Keratinocyte (primary cell): ENCODE data around the gene EWSR1. TPM values are rescaled to one million over a fixed set of nuclear protein-coding genes. Genes with fewer than 3 reads are reported as not detected.

Experiments
- DNase-seq: peaks from one replicate; pipeline ENCODE4 v3.0.0-alpha.2; 2011; ENCODE audit warnings: low read depth, missing footprints, low spot score
- FAIRE-seq: peaks from 2 replicates; lab custom pipeline; 2011; peaks lifted over from hg19 to GRCh38; lab: Jason Lieb, UNC
- H2AFZ ChIP-seq: 2 replicates; pipeline ENCODE4 v1.6.0; 2012; ENCODE audit warnings: low read length, control low read depth, inconsistent platforms; ENCODE audit not compliant: control insufficient read depth
- H3K27ac ChIP-seq: 2 replicates; pipeline ENCODE4 v1.5.1; 2011; ENCODE audit warnings: low read length; ENCODE audit not compliant: control insufficient read depth, insufficient read depth
- H3K27me3 ChIP-seq: 3 replicates; pipeline ENCODE4 v1.6.0; 2011; ENCODE audit warnings: low read length; ENCODE audit not compliant: control insufficient read depth, insufficient read depth; ENCODE audit errors: extremely low read depth
- H3K36me3 ChIP-seq, 2 experiments: 2 replicates in 1 of 2; 3 replicates in 1 of 2; pipeline ENCODE4 v1.5.1; 2011; ENCODE audit warnings: low read length in 2 of 2, mild to moderate bottlenecking in 1 of 2; ENCODE audit not compliant: control insufficient read depth in 2 of 2, insufficient read depth in 2 of 2; ENCODE audit errors: extremely low read depth in 1 of 2
- H3K4me1 ChIP-seq: 3 replicates; pipeline ENCODE4 v1.5.1; 2011; ENCODE audit warnings: low read length; ENCODE audit not compliant: control insufficient read depth, insufficient read depth; ENCODE audit errors: extremely low read depth
- H3K4me2 ChIP-seq: 3 replicates; pipeline ENCODE4 v1.6.0; 2011; ENCODE audit warnings: low read depth, low read length; ENCODE audit not compliant: control insufficient read depth, insufficient read depth; ENCODE audit errors: extremely low read depth
- H3K4me3 ChIP-seq, 3 experiments: fragments of 200-600 bp in 1 of 3; sonication (generic) in 1 of 3; 2 replicates in 2 of 3; 3 replicates in 1 of 3; pipeline ENCODE4 v1.5.1; 2011 to 2016; ENCODE audit warnings: low read length in 3 of 3, mild to moderate bottlenecking in 3 of 3, control low read depth in 2 of 3, inconsistent platforms in 1 of 3, low read depth in 1 of 3, mixed read lengths in 1 of 3, mixed run types in 1 of 3, moderate library complexity in 1 of 3; ENCODE audit not compliant: control insufficient read depth in 2 of 3, insufficient read depth in 2 of 3; ENCODE audit errors: extremely low read depth in 1 of 3
- H3K79me2 ChIP-seq: 2 replicates; pipeline ENCODE4 v1.6.0; 2012; ENCODE audit warnings: low read length; ENCODE audit not compliant: control insufficient read depth, insufficient read depth
- H3K9ac ChIP-seq: 3 replicates; pipeline ENCODE4 v1.6.0; 2011; ENCODE audit warnings: low read length; ENCODE audit not compliant: control insufficient read depth, insufficient read depth; ENCODE audit errors: extremely low read depth
- H3K9me1 ChIP-seq: 3 replicates; pipeline ENCODE4 v1.6.0; 2011; ENCODE audit warnings: low read length; ENCODE audit not compliant: control insufficient read depth, insufficient read depth; ENCODE audit errors: extremely low read depth
- H3K9me3 ChIP-seq: 2 replicates; pipeline ENCODE4 v1.5.1; 2012; ENCODE audit warnings: low read depth, low read length; ENCODE audit not compliant: control insufficient read depth
- H4K20me1 ChIP-seq: 3 replicates; pipeline ENCODE4 v1.6.0; 2011; ENCODE audit warnings: low read length; ENCODE audit not compliant: control insufficient read depth, insufficient read depth; ENCODE audit errors: extremely low read depth
- EZH2 ChIP-seq: IDR thresholded peaks from one replicate; pipeline ENCODE4 v1.6.1; 2012; ENCODE audit warnings: inconsistent platforms, mild to moderate bottlenecking, low read length, moderate library complexity
- dilution Hi-C: fragments of 300-500 bp; cut with MboI; formaldehyde crosslinking; loops from one replicate; pipeline ENCODE4 v1.7.0; 2020; ENCODE audit warnings: low sequenced_read_pairs; ENCODE audit not compliant: extremely low pct_ligation_motif_present
- polyA plus RNA-seq, 5 experiments: library from polyadenylated mRNA; depleted of rRNA in 3 of 5; stranded (reverse) in 3 of 5; stranded (forward) in 1 of 5; unstranded in 1 of 5; fragments of >200 nt; gene quantifications; 1 replicate in 1 of 5; 2 replicates in 3 of 5; 3 replicates in 1 of 5; pipeline versions ENCODE4 v1.2.1 to v1.2.3, GENCODE V29; 2011 to 2012; ENCODE audit warnings: missing spikeins in 2 of 5, low read depth in 1 of 5, low replicate concordance in 1 of 5
- TF ChIP-seq, protein P1 (sequence below), 3 experiments: IDR thresholded peaks in 1 of 3; conservative IDR thresholded peaks in 1 of 3; optimal IDR thresholded peaks in 1 of 3; 2 replicates in 2 of 3; 3 replicates in 1 of 3; pipeline versions ENCODE3 to v1.5.1; 2011; ENCODE audit warnings: low read length in 3 of 3, mild to moderate bottlenecking in 3 of 3, moderate library complexity in 2 of 3, control low read depth in 1 of 3, inconsistent platforms in 1 of 3; ENCODE audit not compliant: insufficient read depth in 2 of 3; ENCODE audit errors: extremely low read depth in 1 of 3

Gene EWSR1
- polyA plus RNA-seq, 1 donor (not counting 4 experiments of a cell fraction or from before 2014, with no cell fraction given): 245 TPM

DNA sequence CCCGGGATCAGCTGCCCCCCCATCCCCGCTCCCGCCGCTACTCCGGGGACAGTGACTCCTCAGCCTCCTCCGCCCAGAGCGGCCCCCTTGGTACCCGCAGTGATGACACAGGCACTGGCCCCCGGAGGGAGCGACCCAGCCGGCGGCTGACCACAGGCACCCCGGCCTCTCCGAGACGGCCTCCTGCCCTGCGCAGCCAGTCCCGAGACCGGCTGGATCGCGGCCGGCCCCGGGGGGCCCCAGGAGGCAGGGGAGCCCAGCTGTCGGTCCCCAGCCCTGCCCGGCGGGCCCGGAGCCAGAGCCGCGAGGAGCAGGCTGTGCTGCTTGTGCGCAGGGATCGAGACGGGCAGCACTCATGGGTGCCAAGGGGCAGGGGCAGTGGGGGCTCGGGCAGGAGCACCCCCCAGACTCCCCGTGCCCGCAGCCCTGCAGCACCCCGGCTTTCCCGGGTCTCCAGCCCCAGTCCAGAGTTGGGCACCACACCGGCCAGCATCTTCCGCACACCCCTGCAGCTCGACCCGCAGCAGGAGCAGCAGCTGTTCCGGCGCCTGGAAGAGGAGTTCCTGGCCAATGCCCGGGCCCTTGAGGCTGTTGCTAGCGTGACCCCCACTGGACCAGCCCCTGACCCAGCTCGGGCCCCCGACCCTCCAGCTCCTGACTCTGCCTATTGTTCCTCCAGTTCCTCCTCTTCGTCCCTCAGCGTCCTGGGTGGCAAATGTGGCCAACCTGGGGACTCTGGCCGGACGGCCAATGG is 43.6 kb downstream of the EWSR1 start:
- no peak for DNase-seq
- Histone ChIP-seq H3K4me2 (peak overlapping the region; percentile 29), H3K27ac (no peak overlapping the region), H3K4me3 (no peak overlapping the region), H4K20me1 (peaks cover 7% of the 10 kb centered on the region), H3K9me3 (no peaks in the 10 kb centered on the region), H3K4me1 (peaks cover 45% of the 10 kb centered on the region), H3K79me2 (peaks cover 24% of the 10 kb centered on the region), H2AFZ (no peak overlapping the region), H3K9ac (peak overlapping the region; percentile 47), H3K36me3 (peaks cover 5 to 20% of the 10 kb centered on the region in 2 experiments), H3K27me3 (peaks cover 36% of the 10 kb centered on the region), H3K9me1 (no peaks in the 10 kb centered on the region)
- dilution Hi-C loops: no loop called here
- TF ChIP-seq EZH2: no peak
- TF ChIP-seq, protein P1, sequence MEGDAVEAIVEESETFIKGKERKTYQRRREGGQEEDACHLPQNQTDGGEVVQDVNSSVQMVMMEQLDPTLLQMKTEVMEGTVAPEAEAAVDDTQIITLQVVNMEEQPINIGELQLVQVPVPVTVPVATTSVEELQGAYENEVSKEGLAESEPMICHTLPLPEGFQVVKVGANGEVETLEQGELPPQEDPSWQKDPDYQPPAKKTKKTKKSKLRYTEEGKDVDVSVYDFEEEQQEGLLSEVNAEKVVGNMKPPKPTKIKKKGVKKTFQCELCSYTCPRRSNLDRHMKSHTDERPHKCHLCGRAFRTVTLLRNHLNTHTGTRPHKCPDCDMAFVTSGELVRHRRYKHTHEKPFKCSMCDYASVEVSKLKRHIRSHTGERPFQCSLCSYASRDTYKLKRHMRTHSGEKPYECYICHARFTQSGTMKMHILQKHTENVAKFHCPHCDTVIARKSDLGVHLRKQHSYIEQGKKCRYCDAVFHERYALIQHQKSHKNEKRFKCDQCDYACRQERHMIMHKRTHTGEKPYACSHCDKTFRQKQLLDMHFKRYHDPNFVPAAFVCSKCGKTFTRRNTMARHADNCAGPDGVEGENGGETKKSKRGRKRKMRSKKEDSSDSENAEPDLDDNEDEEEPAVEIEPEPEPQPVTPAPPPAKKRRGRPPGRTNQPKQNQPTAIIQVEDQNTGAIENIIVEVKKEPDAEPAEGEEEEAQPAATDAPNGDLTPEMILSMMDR (optimal IDR thresholded peaks at IDR 0.05 in 1 of 3, IDR thresholded peaks at IDR 0.05 in 1 of 3, conservative IDR thresholded peaks at IDR 0.05 in 1 of 3; ENCODE audit: extremely low read depth in 1 of 3, insufficient read depth in 2 of 3, low read length in 3 of 3): no peak
- FAIRE-seq: no peak

DNA sequence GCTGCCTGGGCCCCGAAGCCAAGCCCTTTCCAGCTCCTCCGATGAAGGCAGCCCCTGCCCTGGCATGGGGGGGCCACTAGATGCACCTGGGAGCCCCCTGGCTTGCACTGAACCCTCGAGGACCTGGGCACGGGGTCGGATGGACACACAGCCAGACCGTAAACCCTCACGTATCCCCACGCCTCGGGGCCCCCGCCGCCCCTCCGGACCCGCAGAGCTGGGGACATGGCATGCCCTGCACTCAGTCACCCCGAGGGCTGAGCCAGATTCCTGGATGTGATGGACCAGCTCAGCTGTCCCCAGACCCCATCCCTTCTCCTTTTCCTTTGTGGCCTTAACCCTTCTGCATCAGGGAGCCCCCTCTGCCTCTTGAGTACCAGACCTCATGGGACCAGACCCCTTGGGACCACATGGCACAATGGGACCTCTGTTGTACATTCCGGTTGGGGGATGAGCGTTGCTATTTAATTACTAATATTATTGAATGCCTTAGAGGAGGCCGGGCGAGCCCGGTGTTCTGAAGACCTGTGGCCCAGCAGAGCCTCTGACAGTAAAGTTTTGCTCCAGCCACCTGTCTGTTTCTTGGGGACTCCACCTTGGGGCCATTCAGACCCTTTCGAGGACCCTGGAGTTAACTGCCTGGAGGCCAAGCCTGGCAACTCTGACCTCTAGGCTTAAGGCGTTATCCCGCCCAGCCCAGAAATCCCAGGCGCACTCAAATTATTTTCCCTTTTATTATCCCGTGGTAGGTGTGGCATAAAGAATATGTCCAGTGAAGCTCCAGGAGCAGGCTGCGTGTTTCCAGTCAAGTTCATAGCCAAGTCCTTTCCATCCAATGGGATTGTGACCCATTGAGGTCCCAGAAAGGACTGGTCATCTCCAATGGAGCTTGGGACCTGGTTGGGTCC is 44.4 kb downstream of the EWSR1 start:
- dilution Hi-C loops: no loop called here

More for the DNA sequence above, 44.4 kb downstream of the EWSR1 start:
- H4K20me1 ChIP-seq: peaks cover 7% of the 10 kb centered on the region
- DNase-seq: no peak
- no peak for TF ChIP-seq EZH2
- TF ChIP-seq, protein P1 (optimal IDR thresholded peaks at IDR 0.05 in 1 of 3, IDR thresholded peaks at IDR 0.05 in 1 of 3, conservative IDR thresholded peaks at IDR 0.05 in 1 of 3; ENCODE audit: extremely low read depth in 1 of 3, insufficient read depth in 2 of 3, low read length in 3 of 3): no peak
- no peak overlapping the region for H3K4me2 ChIP-seq
- peaks cover 21% of the 10 kb centered on the region for H3K79me2 ChIP-seq
- H3K9ac ChIP-seq: no peak overlapping the region
- H3K27me3 ChIP-seq: peaks cover 42% of the 10 kb centered on the region
- no peak overlapping the region for H3K27ac ChIP-seq
- H3K4me1 ChIP-seq: peaks cover 45% of the 10 kb centered on the region
- no peaks in the 10 kb centered on the region for H3K9me1 ChIP-seq
- no peaks in the 10 kb centered on the region for H3K9me3 ChIP-seq
- H3K4me3 ChIP-seq: no peak overlapping the region
- H2AFZ ChIP-seq: no peak overlapping the region
- peaks cover 5 to 20% of the 10 kb centered on the region in 2 experiments for H3K36me3 ChIP-seq
- FAIRE-seq: no peak
